ENCODE measurements around the gene BTN1A1.

DNA sequence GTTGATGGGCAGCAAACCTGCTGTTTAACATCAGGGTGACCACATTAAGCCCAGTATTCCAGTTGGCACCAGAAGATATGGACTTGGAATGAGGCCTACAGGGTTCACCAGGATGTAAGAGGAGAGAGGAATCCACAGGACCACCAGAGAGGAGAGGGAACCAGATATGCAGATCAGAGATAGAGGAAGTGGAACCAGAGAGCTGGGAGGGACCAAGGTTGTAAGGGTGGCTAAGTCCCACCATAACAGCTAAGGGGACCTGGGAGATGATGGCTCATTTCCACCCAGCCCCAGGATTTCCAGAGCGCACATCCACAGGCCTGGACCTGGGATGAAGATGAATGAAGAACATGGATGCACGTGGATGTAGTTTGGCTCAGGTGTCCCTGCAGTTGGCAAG, 31.3 kb upstream of the BTN1A1 start:
- TF ChIP-seq POLR2AphosphoS5 (IDR thresholded peaks at IDR 0.05) = no peak
- TF ChIP-seq, protein P1, sequence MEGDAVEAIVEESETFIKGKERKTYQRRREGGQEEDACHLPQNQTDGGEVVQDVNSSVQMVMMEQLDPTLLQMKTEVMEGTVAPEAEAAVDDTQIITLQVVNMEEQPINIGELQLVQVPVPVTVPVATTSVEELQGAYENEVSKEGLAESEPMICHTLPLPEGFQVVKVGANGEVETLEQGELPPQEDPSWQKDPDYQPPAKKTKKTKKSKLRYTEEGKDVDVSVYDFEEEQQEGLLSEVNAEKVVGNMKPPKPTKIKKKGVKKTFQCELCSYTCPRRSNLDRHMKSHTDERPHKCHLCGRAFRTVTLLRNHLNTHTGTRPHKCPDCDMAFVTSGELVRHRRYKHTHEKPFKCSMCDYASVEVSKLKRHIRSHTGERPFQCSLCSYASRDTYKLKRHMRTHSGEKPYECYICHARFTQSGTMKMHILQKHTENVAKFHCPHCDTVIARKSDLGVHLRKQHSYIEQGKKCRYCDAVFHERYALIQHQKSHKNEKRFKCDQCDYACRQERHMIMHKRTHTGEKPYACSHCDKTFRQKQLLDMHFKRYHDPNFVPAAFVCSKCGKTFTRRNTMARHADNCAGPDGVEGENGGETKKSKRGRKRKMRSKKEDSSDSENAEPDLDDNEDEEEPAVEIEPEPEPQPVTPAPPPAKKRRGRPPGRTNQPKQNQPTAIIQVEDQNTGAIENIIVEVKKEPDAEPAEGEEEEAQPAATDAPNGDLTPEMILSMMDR (IDR thresholded peaks at IDR 0.05) = no peak

Data from transverse colon (tissue), 4 donors.